H9 (cell line): Measurements from ENCODE around the gene RSU1. TPM values are rescaled to one million over a fixed set of nuclear protein-coding genes. Genes with fewer than 3 reads are reported as not detected.
A peak's percentile ranks its signal among the peaks of the same experiment; 100 is the strongest.

Experiments
- DNase-seq: peaks from one replicate; pipeline ENCODE4 v3.0.0-alpha.2; 2017
- H2AFZ ChIP-seq: one replicate; pipeline ENCODE4 v1.6.1; 2013; ENCODE audit warnings: mild to moderate bottlenecking, low read length, control low read depth, moderate library complexity
- H2AK5ac ChIP-seq: 2 replicates; pipeline ENCODE4 v1.6.1; 2013; ENCODE audit warnings: low read length, control low read depth, mixed read lengths; ENCODE audit not compliant: insufficient read length
- H2BK120ac ChIP-seq: one replicate; pipeline ENCODE4 v1.6.1; 2013; ENCODE audit warnings: low read depth, mild to moderate bottlenecking, low read length, control low read depth, inconsistent platforms; ENCODE audit not compliant: poor library complexity, severe bottlenecking
- H2BK12ac ChIP-seq: 2 replicates; pipeline ENCODE4 v1.6.1; 2013; ENCODE audit warnings: low read length, control low read depth, mixed read lengths, low read depth; ENCODE audit not compliant: insufficient read length
- H2BK15ac ChIP-seq: 2 replicates; pipeline ENCODE4 v1.6.1; 2013; ENCODE audit warnings: low read depth, low read length, control low read depth
- H2BK20ac ChIP-seq: one replicate; pipeline ENCODE4 v1.6.1; 2013; ENCODE audit warnings: low read depth, mild to moderate bottlenecking, low read length, control low read depth, inconsistent platforms; ENCODE audit not compliant: poor library complexity, severe bottlenecking
- H2BK5ac ChIP-seq: 2 replicates; pipeline ENCODE4 v1.6.1; 2013; ENCODE audit warnings: low read length, control low read depth, mixed read lengths; ENCODE audit not compliant: insufficient read length
- H3K14ac ChIP-seq: 2 replicates; pipeline ENCODE4 v1.6.1; 2013; ENCODE audit warnings: low read length, control low read depth; ENCODE audit not compliant: insufficient read depth
- H3K18ac ChIP-seq: 2 replicates; pipeline ENCODE4 v1.6.1; 2013; ENCODE audit warnings: low read depth, mild to moderate bottlenecking, mixed read lengths, low read length, control low read depth; ENCODE audit not compliant: insufficient read length
- H3K23ac ChIP-seq: 2 replicates; pipeline ENCODE4 v1.6.1; 2013; ENCODE audit warnings: low read length, control low read depth, mixed read lengths, low read depth; ENCODE audit not compliant: insufficient read length
- H3K23me2 ChIP-seq: 2 replicates; pipeline ENCODE4 v1.6.1; 2013; ENCODE audit warnings: low read depth, mild to moderate bottlenecking, mixed read lengths, low read length, control low read depth; ENCODE audit not compliant: insufficient read length, poor library complexity, severe bottlenecking
- H3K27ac ChIP-seq: 2 replicates; pipeline ENCODE4 v1.5.1; 2013; ENCODE audit warnings: low read length, control low read depth, mixed read lengths, low read depth; ENCODE audit not compliant: insufficient read length
- H3K27me3 ChIP-seq: 2 replicates; pipeline ENCODE4 v1.6.1; 2013; ENCODE audit warnings: low read length, control low read depth, inconsistent platforms; ENCODE audit not compliant: insufficient read depth
- H3K4ac ChIP-seq: 2 replicates; pipeline ENCODE4 v1.6.1; 2013; ENCODE audit warnings: low read depth, mild to moderate bottlenecking, control low read depth, inconsistent platforms, low read length, moderate library complexity
- H3K4me1 ChIP-seq: 2 replicates; pipeline ENCODE4 v1.6.1; 2013; ENCODE audit warnings: low read length, control low read depth, inconsistent platforms; ENCODE audit not compliant: insufficient read depth
- H3K4me2 ChIP-seq: 2 replicates; pipeline ENCODE4 v1.6.1; 2013; ENCODE audit warnings: low read length, control low read depth, mixed read lengths; ENCODE audit not compliant: insufficient read length, insufficient read depth
- H3K56ac ChIP-seq: 2 replicates; pipeline ENCODE4 v1.6.1; 2013; ENCODE audit warnings: low read depth, mild to moderate bottlenecking, mixed read lengths, low read length, control low read depth; ENCODE audit not compliant: insufficient read length
- H3K79me1 ChIP-seq: 2 replicates; pipeline ENCODE4 v1.6.1; 2013; ENCODE audit warnings: low read depth, mild to moderate bottlenecking, moderate library complexity, low read length, control low read depth, inconsistent platforms; ENCODE audit not compliant: insufficient read depth, poor library complexity, severe bottlenecking
- H3K79me2 ChIP-seq: 2 replicates; pipeline ENCODE4 v1.6.1; 2013; ENCODE audit warnings: low read length, control low read depth, inconsistent platforms; ENCODE audit not compliant: insufficient read depth
- H3K9ac ChIP-seq: 2 replicates; pipeline ENCODE4 v1.6.1; 2013; ENCODE audit warnings: low read length, control low read depth, mixed read lengths; ENCODE audit not compliant: insufficient read length; ENCODE audit errors: extremely low read depth
- H3K9me3 ChIP-seq: one replicate; pipeline ENCODE4 v1.6.1; 2013; ENCODE audit warnings: low read depth, low read length, inconsistent platforms; ENCODE audit not compliant: control insufficient read depth
- H3T11ph ChIP-seq: one replicate; pipeline ENCODE4 v1.6.1; 2013; ENCODE audit warnings: mild to moderate bottlenecking, low read length, control low read depth, inconsistent platforms
- H4K20me1 ChIP-seq: one replicate; pipeline ENCODE4 v1.6.1; 2013; ENCODE audit not compliant: control insufficient read depth, insufficient read length, insufficient read depth
- H4K5ac ChIP-seq: 2 replicates; pipeline ENCODE4 v1.6.1; 2013; ENCODE audit warnings: low read depth, mild to moderate bottlenecking, mixed read lengths, low read length, control low read depth; ENCODE audit not compliant: insufficient read length
- H4K8ac ChIP-seq: replicated peaks from 2 replicates; pipeline ENCODE4 v1.6.1; 2013; ENCODE audit warnings: low read length, control low read depth, mixed read lengths, low read depth; ENCODE audit not compliant: insufficient read length
- H4K91ac ChIP-seq: 2 replicates; pipeline ENCODE4 v1.6.1; 2013; ENCODE audit warnings: low read depth, mild to moderate bottlenecking, moderate library complexity, mixed read lengths, low read length, control low read depth; ENCODE audit not compliant: insufficient read length
- H3K27ac Mint-ChIP-seq, 3 experiments: 2 replicates in 2 of 3; 3 replicates in 1 of 3; pipeline ENCODE4 v1.8.0; 2020 to 2021; ENCODE audit warnings: mixed read lengths in 3 of 3, mild to moderate bottlenecking in 1 of 3, moderate library complexity in 1 of 3
- H3K27me3 Mint-ChIP-seq: 2 replicates; pipeline ENCODE4 v1.8.0; 2021; ENCODE audit warnings: low read depth, mild to moderate bottlenecking, moderate library complexity, mixed read lengths
- H3K36me3 Mint-ChIP-seq, 3 experiments: 2 replicates in 2 of 3; 3 replicates in 1 of 3; pipeline ENCODE4 v1.8.0; 2020 to 2021; ENCODE audit warnings: low read depth in 3 of 3, mixed read lengths in 3 of 3; ENCODE audit not compliant: insufficient read depth in 1 of 3
- H3K4me1 Mint-ChIP-seq, 2 experiments: 2 replicates each; pipeline ENCODE4 v1.8.0; 2020; ENCODE audit warnings: mixed read lengths in 2 of 2
- H3K4me3 Mint-ChIP-seq, 2 experiments: 2 replicates in 1 of 2; 3 replicates in 1 of 2; pipeline ENCODE4 v1.8.0; 2020 to 2021; ENCODE audit warnings: mild to moderate bottlenecking in 2 of 2, mixed read lengths in 2 of 2, moderate library complexity in 1 of 2
- H3K9me3 Mint-ChIP-seq, 2 experiments: 2 replicates in 1 of 2; 3 replicates in 1 of 2; pipeline ENCODE4 v1.8.0; 2020; ENCODE audit warnings: mild to moderate bottlenecking in 2 of 2, mixed read lengths in 2 of 2, moderate library complexity in 1 of 2
- WGBS: extraction: QIAGEN DNeasy Blood & Tissue Kit; methylation state at CpG from one replicate; pipeline ENCODE4 v1.1.7; 2013; ENCODE audit warnings: missing lambda C conversion rate, low lambda C conversion rate, mixed read lengths; ENCODE audit not compliant: insufficient read length; ENCODE audit errors: extremely low coverage; 5-methylcytosine and 5-hydroxymethylcytosine counted together
- total RNA-seq: library from RNA; stranded (reverse); gene quantifications from 2 replicates; pipeline ENCODE4 v1.2.1, GENCODE V29; 2021
- TF ChIP-seq, protein P1 (sequence below): fragments of 200-600 bp; sonication (generic); conservative IDR thresholded peaks from 3 replicates; pipeline ENCODE4 v1.8.0; 2021; ENCODE audit warnings: antibody characterized with exemption, mild to moderate bottlenecking

Gene RSU1
- total RNA-seq, 1 experiment from 2014 or later: 59.4 TPM

DNA sequence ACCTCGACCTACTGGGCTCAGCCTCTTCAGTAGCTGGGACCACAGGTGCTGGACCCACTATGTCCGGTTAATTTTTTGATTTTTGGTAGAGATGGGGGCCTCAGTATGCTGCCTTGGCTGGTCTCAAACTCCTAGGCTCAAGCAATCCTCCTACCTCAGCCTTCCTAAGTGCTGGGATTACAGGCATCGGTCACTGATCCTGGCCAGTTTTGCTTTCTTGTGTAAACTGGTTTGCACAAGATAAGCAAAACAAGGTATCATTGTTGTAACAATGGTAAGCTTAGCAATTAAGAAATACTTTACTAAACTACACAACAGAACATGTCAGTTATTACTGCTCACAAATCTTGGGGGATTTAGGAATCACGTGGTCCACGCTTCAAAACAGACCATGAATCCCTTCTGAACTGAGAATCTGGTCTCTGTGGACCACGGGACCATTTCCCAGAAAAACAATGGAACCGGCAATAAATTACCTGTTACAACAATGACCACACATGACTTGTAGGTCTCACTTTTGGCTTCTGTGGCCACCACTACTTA lies 36.8 kb downstream of the RSU1 start:
- no peaks in the 10 kb centered on the region for H3K23me2 ChIP-seq
- H3K79me2 ChIP-seq: 0 out of 2 replicates have a peak, but pooled peaks cover 2% of the 10 kb centered on the region
- no peaks in the 10 kb centered on the region for H4K20me1 ChIP-seq
- no peak overlapping the region for H3K18ac ChIP-seq
- no peaks in the 10 kb centered on the region for H3K27me3 ChIP-seq
- no peak overlapping the region for H2BK120ac ChIP-seq
- no peak overlapping the region for H3K4me3 Mint-ChIP-seq
- peaks cover 3% of the 10 kb centered on the region; the same call in 1 of the 2 replicates for H3K4me1 ChIP-seq
- no peak overlapping the region for H3K14ac ChIP-seq
- H2AK5ac ChIP-seq: no peak overlapping the region
- H2BK15ac ChIP-seq: no peak overlapping the region
- H3K23ac ChIP-seq: no peak overlapping the region
- no peak overlapping the region for H4K8ac ChIP-seq
- no CpG with 5 or more reads among the region's 7 CpGs for WGBS
- H3K36me3 Mint-ChIP-seq: peaks cover 0 to 5% (median under 1%) of the 10 kb centered on the region in 3 experiments; a peak in 1 of 7 replicates
- no peak overlapping the region for H2AFZ ChIP-seq
- no peak overlapping the region for H4K91ac ChIP-seq
- TF ChIP-seq, protein P1, sequence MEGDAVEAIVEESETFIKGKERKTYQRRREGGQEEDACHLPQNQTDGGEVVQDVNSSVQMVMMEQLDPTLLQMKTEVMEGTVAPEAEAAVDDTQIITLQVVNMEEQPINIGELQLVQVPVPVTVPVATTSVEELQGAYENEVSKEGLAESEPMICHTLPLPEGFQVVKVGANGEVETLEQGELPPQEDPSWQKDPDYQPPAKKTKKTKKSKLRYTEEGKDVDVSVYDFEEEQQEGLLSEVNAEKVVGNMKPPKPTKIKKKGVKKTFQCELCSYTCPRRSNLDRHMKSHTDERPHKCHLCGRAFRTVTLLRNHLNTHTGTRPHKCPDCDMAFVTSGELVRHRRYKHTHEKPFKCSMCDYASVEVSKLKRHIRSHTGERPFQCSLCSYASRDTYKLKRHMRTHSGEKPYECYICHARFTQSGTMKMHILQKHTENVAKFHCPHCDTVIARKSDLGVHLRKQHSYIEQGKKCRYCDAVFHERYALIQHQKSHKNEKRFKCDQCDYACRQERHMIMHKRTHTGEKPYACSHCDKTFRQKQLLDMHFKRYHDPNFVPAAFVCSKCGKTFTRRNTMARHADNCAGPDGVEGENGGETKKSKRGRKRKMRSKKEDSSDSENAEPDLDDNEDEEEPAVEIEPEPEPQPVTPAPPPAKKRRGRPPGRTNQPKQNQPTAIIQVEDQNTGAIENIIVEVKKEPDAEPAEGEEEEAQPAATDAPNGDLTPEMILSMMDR: no peak
- peaks cover 24 to 28% of the 10 kb centered on the region in 2 experiments for H3K4me1 Mint-ChIP-seq
- H3K9me3 ChIP-seq: no peaks in the 10 kb centered on the region
- H2BK12ac ChIP-seq: no peak overlapping the region
- H3K79me1 ChIP-seq: no peaks in the 10 kb centered on the region
- H2BK20ac ChIP-seq: no peak overlapping the region
- H3K4ac ChIP-seq: no peak overlapping the region
- no peaks in the 10 kb centered on the region for H3K9me3 Mint-ChIP-seq
- no peak for DNase-seq
- H3K27ac ChIP-seq: no peak overlapping the region
- H4K5ac ChIP-seq: no peak overlapping the region
- peak overlapping the region in 1 of 3 experiments; percentile 11; a peak in 1 of 7 replicates for H3K27ac Mint-ChIP-seq
- H3K27me3 Mint-ChIP-seq: no peaks in the 10 kb centered on the region
- H3T11ph ChIP-seq: no peak overlapping the region
- no peak overlapping the region for H3K56ac ChIP-seq
- H3K4me2 ChIP-seq: no peak overlapping the region
- no peak overlapping the region for H3K9ac ChIP-seq
- no peak overlapping the region for H2BK5ac ChIP-seq
